NCI-H128 (cell line): ENCODE measurements around the gene GRAMD4.

Experiments
- DNase-seq: peaks from one replicate; lab custom pipeline; 2025; ENCODE audit not compliant: unreplicated experiment; lab: John Stamatoyannopoulos, UW

GRAMD4 gene

GRCh38 chr22:46686221-46687047, 66.2 kb downstream of the GRAMD4 start:
- no peak for DNase-seq

DNA sequence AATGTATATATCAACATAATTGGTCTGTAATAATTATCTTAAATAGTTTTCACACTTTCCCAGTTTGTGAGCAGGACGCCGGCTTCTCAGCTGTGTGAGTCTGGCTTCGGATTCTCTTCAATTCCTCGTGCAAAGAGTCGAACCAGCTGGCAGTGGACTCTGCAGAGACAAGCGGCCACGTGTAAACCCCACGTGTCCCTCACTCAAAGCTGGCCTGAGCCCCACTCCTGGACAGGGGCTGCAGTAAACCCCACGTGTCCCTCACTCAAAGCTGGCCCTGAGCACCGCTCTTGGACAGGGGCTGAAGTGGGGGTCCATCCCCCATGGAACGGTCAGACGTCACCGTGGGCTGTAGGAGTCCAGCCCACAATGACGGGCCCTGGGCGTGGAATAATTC, 66.9 kb downstream of the GRAMD4 start:
- DNase-seq: no peak

DNA sequence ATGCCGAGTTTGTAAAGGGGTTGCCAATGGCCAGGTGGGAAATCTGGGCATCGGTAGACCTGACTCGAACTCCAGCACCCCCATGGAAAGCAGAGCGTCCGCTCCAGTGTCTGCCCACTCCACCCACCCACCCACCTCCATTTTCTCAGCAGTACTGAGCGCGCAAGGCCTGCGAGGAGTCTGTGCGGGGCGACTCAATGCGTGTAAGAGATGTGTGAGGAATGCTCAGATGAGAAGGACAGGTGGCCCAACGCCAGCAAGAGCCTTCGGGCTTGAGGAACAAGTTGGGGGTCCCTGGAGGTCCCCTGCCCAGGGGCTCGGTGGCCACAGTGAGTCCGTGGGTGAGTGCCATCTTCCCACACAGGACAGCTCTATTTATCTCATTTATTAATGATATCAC, 67.3 kb downstream of the GRAMD4 start:
- DNase-seq: no peak

GRCh38 chr22:46688949-46689348, 68.8 kb downstream of the GRAMD4 start:
- DNase-seq: peak; percentile 1

DNA sequence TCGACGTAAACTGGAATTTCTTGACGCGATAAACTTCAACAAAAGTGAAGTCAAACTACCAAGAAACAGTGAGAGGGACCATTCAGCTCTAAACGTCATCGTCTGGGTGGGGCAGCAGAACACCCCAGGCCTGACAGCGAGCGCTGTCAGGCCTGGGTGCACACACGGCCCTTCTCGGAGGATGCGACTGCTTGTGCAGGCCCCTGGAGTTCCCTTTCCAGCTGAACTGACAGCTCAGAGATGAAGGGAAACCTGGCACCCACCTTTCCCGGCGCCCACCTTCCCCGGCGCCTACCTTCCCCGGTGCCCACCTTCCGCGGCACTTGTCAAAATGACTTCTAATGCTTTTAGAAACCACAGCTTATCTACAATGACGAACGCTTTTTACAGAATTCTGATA, 70.0 kb downstream of the GRAMD4 start:
- DNase-seq: no peak

DNA sequence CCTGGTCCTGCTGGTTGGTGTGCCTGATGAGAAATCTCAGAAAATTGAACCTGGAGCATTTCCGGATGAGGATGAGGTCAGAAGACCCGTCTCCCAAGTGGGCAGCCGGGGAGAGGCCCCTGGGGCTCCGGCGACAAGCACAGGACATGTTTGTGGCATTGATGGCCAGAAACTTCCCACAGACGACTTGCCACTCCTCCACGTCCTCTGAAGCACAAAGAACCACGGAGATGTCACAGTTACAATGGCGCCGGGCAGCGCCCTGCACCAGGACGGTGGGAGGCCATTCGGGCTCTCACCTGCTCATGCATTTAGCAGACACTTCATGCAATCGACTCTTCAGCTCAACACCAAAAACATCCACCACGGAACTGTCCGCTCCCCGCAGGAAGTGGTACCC, 71.4 kb downstream of the GRAMD4 start:
- DNase-seq: no peak

GRCh38 chr22:46693634-46694415, 73.6 kb downstream of the GRAMD4 start:
- DNase-seq: no peak

GRCh38 chr22:46694416-46695170, 74.4 kb downstream of the GRAMD4 start:
- DNase-seq: no peak

GRCh38 chr22:46695346-46696228, 75.4 kb downstream of the GRAMD4 start:
- DNase-seq: no peak

- no peak for DNase-seq
Observed at GRCh38 chr22:46696229-46696518, 76.0 kb downstream of the GRAMD4 start.

DNA sequence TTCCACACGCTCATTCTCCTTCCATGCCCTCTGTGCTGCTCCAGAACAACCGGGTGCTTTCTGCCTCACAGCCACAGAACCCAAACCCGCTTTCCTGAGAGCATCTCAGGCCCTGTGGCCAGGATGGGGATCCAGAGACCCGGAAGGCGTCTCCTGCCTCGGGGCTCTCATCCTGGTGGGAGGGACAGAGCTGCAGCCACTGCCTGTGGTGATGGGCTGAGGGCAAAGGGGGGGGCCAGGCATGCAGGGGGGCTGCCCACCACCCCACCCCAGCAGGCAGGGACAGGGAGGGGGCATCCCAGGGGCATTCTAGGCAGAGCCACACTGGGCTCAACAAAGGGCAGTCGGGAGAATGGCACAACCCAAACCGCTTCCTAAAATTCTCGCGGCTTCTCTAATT, 76.4 kb downstream of the GRAMD4 start:
- DNase-seq: no peak

DNA sequence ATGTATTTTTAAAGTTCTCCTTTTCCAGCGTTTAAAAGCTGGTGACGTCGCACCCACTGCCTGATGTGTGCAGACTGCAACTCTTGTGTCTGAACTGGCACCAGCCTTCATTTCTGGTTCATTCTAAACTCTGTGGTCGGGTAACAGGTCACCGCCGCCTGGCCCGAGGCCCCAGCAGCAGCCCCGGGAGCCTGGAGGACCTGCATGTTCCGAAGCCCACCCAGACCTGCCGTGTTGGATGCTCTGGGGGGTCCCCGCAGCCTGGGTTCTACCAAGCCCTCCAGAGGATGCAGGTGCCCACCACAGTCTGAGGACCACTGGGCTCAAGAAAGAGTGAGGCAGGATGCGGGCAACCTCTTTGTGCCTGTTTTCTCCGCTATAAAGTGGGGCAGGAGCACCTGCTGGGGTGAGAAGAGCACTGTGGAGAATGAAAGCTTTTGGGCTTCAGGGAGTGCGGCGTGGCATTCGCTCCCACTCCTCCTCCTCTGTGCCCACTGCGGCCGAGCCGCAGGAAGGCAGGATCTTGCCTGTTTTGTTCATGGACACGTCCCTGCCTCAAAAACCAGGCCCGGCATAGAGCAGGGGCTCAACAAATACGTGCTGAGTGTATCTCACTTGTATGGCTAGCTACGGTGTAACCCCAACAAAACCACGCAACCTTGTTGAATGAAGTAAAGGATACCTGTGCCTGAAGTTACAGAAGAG, 77.8 kb downstream of the GRAMD4 start:
- DNase-seq: no peak

DNA sequence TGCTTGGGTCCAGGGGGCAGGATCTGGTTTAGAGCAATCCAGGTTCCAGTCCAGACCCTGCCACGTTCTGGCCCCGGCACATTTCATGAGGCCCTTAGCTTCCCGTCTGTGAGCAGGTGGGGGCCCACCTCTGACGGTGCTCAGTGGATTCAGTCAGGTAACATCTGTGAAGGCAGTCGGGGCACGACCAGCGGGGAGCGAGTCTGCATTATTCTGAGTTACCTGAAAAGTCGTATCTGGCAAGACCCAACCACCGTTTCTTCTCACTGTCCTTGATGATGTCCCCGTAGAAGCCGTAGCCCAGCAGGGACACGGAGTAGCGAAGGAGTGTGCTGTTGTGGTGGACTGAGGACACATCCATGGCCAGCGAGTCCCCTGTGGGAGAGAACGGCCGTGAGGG, 78.9 kb downstream of the GRAMD4 start:
- no peak for DNase-seq

DNA sequence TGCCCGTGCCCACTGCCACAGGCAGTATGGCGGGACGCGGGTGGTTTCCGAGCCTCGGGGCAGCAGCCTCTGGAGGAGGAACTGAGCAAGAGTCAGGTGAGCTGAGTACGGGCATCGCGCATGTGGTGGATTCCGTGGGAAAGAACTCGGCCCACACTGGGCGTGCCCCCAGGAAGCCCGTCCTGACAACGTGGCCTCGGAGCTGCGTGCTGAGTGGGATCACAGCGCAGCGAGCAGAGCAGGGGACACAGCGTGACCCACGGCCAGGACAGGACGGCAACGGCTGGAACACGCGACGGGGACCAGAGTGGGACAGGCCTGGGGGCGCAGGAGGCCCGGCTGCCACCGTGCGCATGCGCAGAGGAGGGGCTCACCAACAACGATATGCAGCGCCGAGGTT, 81.1 kb downstream of the GRAMD4 start:
- no peak for DNase-seq

GRCh38 chr22:46703171-46703995, 83.2 kb downstream of the GRAMD4 start:
- DNase-seq: no peak

- DNase-seq: no peak
Observed at GRCh38 chr22:46703996-46704370, 83.8 kb downstream of the GRAMD4 start.

GRCh38 chr22:46706060-46706459, 85.9 kb downstream of the GRAMD4 start:
- DNase-seq: no peak

- DNase-seq: no peak
Observed at GRCh38 chr22:46707305-46707704, 87.1 kb downstream of the GRAMD4 start.

DNA sequence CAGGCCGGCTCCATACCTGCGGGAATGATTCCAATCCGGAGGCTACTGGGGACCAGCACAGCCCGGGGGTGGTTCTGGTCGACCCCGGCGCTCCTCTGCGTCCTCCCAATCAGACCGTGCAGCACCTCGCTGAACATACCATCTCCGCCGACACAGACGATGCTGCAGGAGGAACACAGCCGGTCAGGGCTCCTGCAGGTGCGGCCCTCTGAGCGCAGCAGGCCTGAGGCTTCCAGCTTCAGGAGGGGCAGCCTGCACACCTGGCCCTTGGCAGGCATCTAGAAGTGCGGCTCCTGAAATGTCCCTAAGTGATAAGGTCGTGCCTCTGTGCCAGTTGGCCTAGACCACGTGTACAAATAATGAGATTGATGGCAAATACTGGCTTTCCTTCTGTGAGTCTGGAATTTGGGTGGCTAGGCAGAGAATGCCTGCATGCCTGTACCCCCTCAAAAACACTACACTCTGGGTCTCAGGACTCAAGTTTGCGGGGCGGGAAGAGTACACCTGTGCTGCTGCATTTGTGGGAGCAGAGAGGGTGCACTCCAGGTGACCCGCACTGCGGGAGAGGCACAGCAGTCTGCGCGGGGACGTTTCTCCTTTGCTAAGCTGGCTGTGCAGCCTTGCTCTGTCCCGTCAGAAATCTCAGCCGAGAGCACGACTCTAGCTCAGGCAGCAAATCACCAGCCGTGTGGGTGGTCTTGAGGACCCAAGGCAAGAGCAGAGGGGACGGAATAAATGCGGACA, 87.8 kb downstream of the GRAMD4 start:
- DNase-seq: no peak
